ENCODE results near the gene NPEPL1.

NPEPL1 gene

DNA sequence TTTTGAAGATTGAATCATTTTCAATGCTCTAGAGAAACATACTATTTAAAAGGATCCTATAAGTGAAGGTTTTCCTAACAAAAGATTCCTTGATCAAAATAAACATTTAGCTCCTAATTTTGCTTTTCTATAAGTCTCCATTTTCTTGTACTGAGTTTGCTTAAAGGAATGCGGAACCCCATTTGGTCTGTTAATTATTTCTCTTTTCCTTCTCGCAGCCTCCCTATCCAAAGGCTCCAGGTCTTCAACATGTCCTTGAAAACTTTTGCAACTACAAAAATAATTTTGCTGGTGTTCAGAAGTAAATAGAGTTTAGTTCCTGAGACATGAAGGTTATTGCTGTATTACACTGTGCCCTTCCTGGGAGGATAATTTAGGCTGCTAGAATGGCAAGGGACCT, 8.3 kb upstream of the NPEPL1 start:
- Mint-ChIP-seq H3K27ac (no peak overlapping the region), H3K4me3 (no peak overlapping the region), H3K27me3 (no peaks in the 10 kb centered on the region), H3K9me3 (no peaks in the 10 kb centered on the region), H3K36me3 (ENCODE audit: low read depth) (peaks cover 64% of the 10 kb centered on the region), H3K4me1 (ENCODE audit: low read depth) (no peaks in the 10 kb centered on the region)
- no peak for DNase-seq

DNA sequence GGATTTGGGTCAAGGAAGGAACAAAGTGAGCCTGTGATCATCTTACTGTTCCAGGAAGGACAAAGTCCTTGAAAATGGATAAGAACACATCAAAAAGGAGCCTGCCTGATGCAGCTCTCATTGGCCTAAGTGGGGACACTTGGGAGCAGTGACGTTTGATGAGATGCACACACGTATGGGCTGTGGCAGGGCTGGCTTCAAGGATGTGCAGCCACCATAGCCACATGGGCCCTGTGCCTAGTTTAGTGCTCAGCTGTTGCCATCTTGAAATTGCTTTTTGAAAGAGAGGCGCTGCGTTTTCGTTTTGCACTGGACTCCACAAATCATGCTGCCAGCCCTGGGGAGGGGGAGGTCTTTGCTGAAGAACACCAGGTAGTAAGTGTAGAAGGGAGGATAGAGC, 6.6 kb upstream of the NPEPL1 start:
- no peak overlapping the region for H3K27ac Mint-ChIP-seq
- DNase-seq, result no peak
- H3K4me3 Mint-ChIP-seq, result no peak overlapping the region
- H3K36me3 Mint-ChIP-seq (ENCODE audit: low read depth), result peaks cover 52% of the 10 kb centered on the region
- peaks cover 4% of the 10 kb centered on the region for H3K4me1 Mint-ChIP-seq (ENCODE audit: low read depth)
- no peaks in the 10 kb centered on the region for H3K27me3 Mint-ChIP-seq
- no peaks in the 10 kb centered on the region for H3K9me3 Mint-ChIP-seq

- H3K27me3 Mint-ChIP-seq, result no peaks in the 10 kb centered on the region
- H3K27ac Mint-ChIP-seq, result no peak overlapping the region
- H3K4me1 Mint-ChIP-seq (ENCODE audit: low read depth), result peaks cover 12% of the 10 kb centered on the region
- H3K9me3 Mint-ChIP-seq, result no peaks in the 10 kb centered on the region
- no peak for DNase-seq
- no peak overlapping the region for H3K4me3 Mint-ChIP-seq
- H3K36me3 Mint-ChIP-seq (ENCODE audit: low read depth), result peaks cover 37% of the 10 kb centered on the region
Observed at GRCh38 chr20:58688414-58688813, 4.2 kb upstream of the NPEPL1 start.

GRCh38 chr20:58688840-58689239, 3.8 kb upstream of the NPEPL1 start:
- Mint-ChIP-seq H3K9me3 (no peaks in the 10 kb centered on the region), H3K27me3 (no peaks in the 10 kb centered on the region), H3K4me3 (no peak overlapping the region), H3K4me1 (ENCODE audit: low read depth) (peaks cover 16% of the 10 kb centered on the region), H3K27ac (peak overlapping the region; percentile 22), H3K36me3 (ENCODE audit: low read depth) (peaks cover 37% of the 10 kb centered on the region)
- DNase-seq, result no peak

GRCh38 chr20:58690396-58691135, 2.0 kb upstream of the NPEPL1 start:
- Mint-ChIP-seq H3K27me3 (no peaks in the 10 kb centered on the region), H3K27ac (peak overlapping the region; percentile 44), H3K9me3 (no peaks in the 10 kb centered on the region), H3K36me3 (ENCODE audit: low read depth) (peaks cover 25% of the 10 kb centered on the region), H3K4me3 (no peak overlapping the region), H3K4me1 (ENCODE audit: low read depth) (peaks cover 20% of the 10 kb centered on the region)
- DNase-seq, result no peak

- Mint-ChIP-seq H3K4me3 (peak overlapping the region; percentile 53), H3K36me3 (ENCODE audit: low read depth) (peaks cover 19% of the 10 kb centered on the region), H3K27me3 (no peaks in the 10 kb centered on the region), H3K4me1 (ENCODE audit: low read depth) (peaks cover 20% of the 10 kb centered on the region), H3K27ac (peak overlapping the region; percentile 82), H3K9me3 (no peaks in the 10 kb centered on the region)
- DNase-seq, result no peak
Observed at GRCh38 chr20:58691773-58692578, 624 bp upstream of the NPEPL1 start.

GRCh38 chr20:58693226-58694006, 816 bp downstream of the NPEPL1 start:
- H3K36me3 Mint-ChIP-seq (ENCODE audit: low read depth), result peaks cover 27% of the 10 kb centered on the region
- H3K27ac Mint-ChIP-seq, result peak overlapping the region; percentile 86
- no peaks in the 10 kb centered on the region for H3K9me3 Mint-ChIP-seq

DNA sequence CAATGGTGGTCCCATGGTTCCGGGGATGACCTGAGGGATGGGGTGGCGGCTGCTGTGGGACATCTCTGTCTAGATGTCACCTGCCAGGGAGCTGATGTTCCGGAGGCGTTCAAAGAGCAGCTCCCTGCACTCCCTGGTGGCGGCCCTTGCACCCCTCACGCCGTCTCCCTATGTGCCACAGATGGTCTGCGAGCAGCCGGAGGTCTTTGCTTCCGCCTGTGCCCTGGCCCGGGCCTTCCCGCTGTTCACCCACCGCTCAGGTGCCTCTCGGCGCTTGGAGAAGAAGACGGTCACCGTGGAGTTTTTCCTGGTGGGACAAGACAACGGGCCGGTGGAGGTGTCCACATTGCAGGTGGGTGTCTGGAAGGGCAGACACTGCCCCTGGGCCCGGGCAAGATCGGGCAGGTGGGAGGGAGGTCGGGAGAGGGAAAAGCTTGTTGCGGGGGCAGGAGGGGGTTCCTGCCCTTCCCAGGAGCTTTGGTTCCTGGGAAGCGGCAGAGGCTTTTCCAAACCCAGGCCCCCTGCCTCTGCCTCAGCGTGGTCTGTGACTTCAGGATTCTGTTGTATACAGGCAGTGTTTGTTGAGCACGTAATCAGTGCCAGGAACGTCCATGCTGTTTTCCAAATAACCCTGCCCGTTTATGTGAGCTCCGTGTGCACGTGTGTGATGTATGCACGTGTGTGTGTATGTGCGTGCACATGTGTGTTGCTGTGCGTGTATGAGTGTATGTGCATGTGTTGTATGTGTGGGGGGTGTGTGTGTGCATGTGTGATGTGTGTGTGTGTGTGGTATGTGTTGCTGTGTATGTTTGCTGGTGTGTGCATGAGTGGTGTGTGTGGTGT, 1.9 kb downstream of the NPEPL1 start:
- Mint-ChIP-seq H3K36me3 (ENCODE audit: low read depth) (peaks cover 30% of the 10 kb centered on the region), H3K27me3 (no peaks in the 10 kb centered on the region), H3K4me1 (ENCODE audit: low read depth) (peaks cover 20% of the 10 kb centered on the region), H3K4me3 (peak overlapping the region; percentile 35), H3K9me3 (no peaks in the 10 kb centered on the region), H3K27ac (no peak overlapping the region)
- DNase-seq, result peak; percentile 20

More at GRCh38 chr20:58693226-58694006, 816 bp downstream of the NPEPL1 start:
- Mint-ChIP-seq H3K27me3 (no peaks in the 10 kb centered on the region), H3K4me1 (ENCODE audit: low read depth) (peaks cover 20% of the 10 kb centered on the region), H3K4me3 (peak overlapping the region; percentile 66)
- no peak for DNase-seq

DNA sequence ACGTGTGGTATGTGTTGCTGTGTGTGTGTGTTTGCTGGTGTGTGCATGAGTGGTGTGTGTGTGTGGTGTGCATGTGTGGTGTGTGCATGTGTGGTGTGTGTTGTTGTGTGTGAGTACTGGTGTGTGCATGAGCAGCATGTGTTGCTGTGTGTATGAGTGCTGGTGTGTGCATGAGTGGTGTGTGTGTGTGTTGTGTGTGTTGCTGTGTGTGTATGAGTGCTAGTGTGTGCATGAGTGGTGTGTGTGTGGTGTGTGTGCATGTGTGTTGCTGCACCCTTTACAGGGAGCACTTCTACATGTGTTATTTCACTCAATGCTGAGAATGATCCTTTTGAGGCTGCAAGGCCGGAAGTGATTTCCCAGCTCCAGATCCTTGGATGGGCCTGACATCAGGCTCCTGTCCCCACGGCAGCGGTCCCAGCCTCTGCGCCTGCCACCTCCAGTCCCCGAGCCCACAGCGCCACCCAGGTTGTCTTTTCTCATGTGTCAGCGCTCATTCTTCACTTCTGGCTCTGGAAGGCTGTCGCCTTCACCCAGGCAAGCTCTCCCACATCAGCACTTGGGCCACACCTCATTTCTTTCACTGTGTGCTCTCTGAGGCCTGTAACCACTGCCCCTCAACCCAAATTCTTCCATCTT, 2.6 kb downstream of the NPEPL1 start:
- H3K36me3 Mint-ChIP-seq (ENCODE audit: low read depth), result peaks cover 33% of the 10 kb centered on the region
- peak; percentile 15 for DNase-seq
- no peaks in the 10 kb centered on the region for H3K9me3 Mint-ChIP-seq
- no peak overlapping the region for H3K27ac Mint-ChIP-seq
- H3K4me3 Mint-ChIP-seq, result no peak overlapping the region
- no peaks in the 10 kb centered on the region for H3K27me3 Mint-ChIP-seq
- peaks cover 23% of the 10 kb centered on the region for H3K4me1 Mint-ChIP-seq (ENCODE audit: low read depth)

DNA sequence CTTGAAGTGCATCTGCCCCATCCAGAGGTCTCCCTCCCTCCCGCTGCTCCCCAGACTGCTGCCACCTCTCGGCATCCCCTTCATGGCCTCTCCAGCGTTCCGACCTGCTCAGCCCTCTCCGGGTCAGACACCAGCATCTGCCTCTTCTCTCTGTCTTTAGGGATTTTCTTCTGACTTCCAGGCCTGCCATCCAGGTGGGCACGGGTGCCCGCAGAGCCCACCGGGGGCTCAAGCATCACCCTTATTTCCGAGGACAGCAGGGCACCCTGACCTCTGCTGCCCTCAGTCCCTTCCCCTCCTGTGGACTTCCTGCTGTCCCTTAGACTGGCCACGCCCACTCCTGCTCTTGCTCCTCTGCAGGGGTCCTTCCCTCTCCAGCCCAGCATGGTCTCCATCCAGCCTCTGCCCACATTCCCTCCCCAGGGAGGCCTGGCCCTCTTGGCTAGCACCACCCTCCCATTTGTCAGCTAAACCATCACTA, 3.3 kb downstream of the NPEPL1 start:
- Mint-ChIP-seq H3K36me3 (ENCODE audit: low read depth) (peaks cover 38% of the 10 kb centered on the region), H3K4me3 (no peak overlapping the region), H3K27ac (no peak overlapping the region), H3K9me3 (no peaks in the 10 kb centered on the region), H3K27me3 (no peaks in the 10 kb centered on the region), H3K4me1 (ENCODE audit: low read depth) (peaks cover 25% of the 10 kb centered on the region)
- DNase-seq, result peak; percentile 24

DNA sequence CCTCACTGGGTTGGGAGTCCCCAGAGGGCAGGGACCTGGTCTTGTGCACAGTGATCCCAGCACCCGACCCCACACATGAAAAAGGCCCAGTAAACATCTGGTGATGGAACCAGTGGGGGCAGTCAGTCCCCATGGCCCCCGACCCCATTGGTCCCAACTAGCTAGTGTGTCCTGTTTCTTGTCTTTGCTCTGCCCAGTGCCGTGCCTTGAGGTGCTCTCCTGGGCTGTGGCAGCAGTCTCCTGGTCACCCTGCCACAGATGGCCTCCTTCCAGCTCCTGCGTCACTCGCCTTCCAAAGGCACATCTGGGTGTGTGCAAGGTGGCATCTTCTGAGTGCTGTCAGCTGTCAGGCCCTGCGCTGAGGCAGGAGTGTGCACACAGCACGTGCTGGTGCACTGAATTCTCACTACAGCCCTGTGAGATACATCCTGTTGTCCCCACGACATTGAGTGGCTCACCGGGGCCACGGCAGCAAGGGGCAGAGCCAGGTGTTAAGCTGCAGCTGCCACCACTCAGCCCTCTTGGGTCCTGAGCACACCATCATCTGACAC, 3.9 kb downstream of the NPEPL1 start:
- no peak for DNase-seq
- Mint-ChIP-seq H3K4me1 (ENCODE audit: low read depth) (peaks cover 24% of the 10 kb centered on the region), H3K36me3 (ENCODE audit: low read depth) (peaks cover 38% of the 10 kb centered on the region), H3K27me3 (no peaks in the 10 kb centered on the region), H3K9me3 (no peaks in the 10 kb centered on the region), H3K27ac (no peak overlapping the region), H3K4me3 (no peak overlapping the region)

DNA sequence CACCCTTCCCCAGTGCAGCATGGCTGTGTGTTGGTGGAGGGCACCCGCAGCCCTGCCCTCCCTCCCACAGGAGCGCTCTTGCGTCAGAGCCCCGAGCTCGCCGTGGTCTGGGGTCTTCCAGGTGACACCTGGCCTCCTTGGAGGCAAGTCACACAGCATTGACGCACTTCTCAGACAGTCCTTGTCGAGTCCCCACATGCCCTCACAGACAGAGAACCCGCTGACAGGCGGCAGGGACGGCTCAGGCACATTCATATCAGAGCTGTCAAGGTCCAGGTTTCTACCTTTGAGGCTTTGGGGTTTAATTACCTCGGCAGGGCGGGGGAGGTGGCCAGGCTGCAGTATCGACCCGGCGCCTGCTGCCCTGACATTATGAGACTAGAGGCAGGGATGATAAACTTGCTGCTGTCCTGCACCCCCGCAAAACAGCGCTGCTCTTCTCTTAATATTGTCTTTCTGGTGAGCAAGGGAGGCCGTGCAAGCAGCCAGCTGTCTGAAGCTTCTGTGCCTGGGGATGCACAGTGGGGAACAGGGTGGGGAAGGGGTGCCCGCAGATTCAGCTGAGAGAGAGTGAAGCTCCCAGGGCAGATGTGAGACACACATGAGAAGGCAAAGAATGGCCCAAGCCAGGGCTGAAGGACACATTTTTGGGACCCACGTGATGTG, 4.7 kb downstream of the NPEPL1 start:
- no peaks in the 10 kb centered on the region for H3K27me3 Mint-ChIP-seq
- H3K4me3 Mint-ChIP-seq, result no peak overlapping the region
- no peaks in the 10 kb centered on the region for H3K9me3 Mint-ChIP-seq
- no peak overlapping the region for H3K27ac Mint-ChIP-seq
- peaks cover 41% of the 10 kb centered on the region for H3K36me3 Mint-ChIP-seq (ENCODE audit: low read depth)
- peak; percentile 25 for DNase-seq
- peaks cover 18% of the 10 kb centered on the region for H3K4me1 Mint-ChIP-seq (ENCODE audit: low read depth)

Data from activated T-cell treated with anti-CD3 and anti-CD28 coated beads, Interleukin-2, amount 50 U/mL, for 24 hours (primary cell).